HFF-Myc (cell line): Measurements from ENCODE around the gene GLT8D1.
"Not testable (repeated sequence)": the region's sequence is repeated elsewhere in the genome, so short reads cannot be mapped to it uniquely, and the experiment has no call there.

ENCODE experiments used
- DNase-seq: peaks from one replicate; pipeline ENCODE4 v3.0.0-alpha.2; 2011; ENCODE audit warnings: low read depth; ENCODE audit errors: extremely low read depth
- H3K4me3 ChIP-seq: replicated peaks from 2 replicates; pipeline ENCODE4 v1.5.1; 2011; ENCODE audit warnings: low read depth, mild to moderate bottlenecking, control low read depth, low read length
- TF ChIP-seq, protein P1 (sequence below): IDR thresholded peaks from 2 replicates; pipeline ENCODE4 v1.5.1; 2012; ENCODE audit warnings: mild to moderate bottlenecking, low read depth, low read length, control low read depth; ENCODE audit errors: missing control alignments

GLT8D1 gene

GRCh38 chr3:52739730-52740129, 34.1 kb upstream of the GLT8D1 start:
- DNase-seq, result no peak
- TF ChIP-seq, protein P1, sequence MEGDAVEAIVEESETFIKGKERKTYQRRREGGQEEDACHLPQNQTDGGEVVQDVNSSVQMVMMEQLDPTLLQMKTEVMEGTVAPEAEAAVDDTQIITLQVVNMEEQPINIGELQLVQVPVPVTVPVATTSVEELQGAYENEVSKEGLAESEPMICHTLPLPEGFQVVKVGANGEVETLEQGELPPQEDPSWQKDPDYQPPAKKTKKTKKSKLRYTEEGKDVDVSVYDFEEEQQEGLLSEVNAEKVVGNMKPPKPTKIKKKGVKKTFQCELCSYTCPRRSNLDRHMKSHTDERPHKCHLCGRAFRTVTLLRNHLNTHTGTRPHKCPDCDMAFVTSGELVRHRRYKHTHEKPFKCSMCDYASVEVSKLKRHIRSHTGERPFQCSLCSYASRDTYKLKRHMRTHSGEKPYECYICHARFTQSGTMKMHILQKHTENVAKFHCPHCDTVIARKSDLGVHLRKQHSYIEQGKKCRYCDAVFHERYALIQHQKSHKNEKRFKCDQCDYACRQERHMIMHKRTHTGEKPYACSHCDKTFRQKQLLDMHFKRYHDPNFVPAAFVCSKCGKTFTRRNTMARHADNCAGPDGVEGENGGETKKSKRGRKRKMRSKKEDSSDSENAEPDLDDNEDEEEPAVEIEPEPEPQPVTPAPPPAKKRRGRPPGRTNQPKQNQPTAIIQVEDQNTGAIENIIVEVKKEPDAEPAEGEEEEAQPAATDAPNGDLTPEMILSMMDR, result no peak
- no peak overlapping the region for H3K4me3 ChIP-seq

GRCh38 chr3:52733256-52733891, 27.8 kb upstream of the GLT8D1 start:
- H3K4me3 ChIP-seq, result no peak overlapping the region
- TF ChIP-seq, protein P1, result no peak
- no peak for DNase-seq

DNA sequence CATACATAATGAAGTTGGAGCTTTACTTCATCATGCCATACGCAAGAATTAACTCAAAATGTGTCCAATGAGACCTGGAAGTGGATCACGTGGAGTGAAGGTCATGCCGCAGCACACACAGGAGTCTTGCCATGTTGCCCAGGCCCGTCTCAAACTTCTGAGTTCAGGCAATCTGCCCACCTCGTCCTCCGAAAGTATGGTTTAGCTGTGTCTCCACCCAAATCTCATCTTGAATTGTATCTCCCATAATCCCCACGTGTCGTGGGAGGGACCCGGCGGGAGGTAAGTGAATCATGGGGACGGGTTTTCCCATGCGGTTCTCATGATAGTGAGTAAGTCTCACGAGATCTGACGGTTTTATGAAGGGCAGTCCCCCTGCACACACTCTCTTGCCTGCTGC, 26.0 kb upstream of the GLT8D1 start:
- no peak for DNase-seq
- TF ChIP-seq, protein P1, result no peak

DNA sequence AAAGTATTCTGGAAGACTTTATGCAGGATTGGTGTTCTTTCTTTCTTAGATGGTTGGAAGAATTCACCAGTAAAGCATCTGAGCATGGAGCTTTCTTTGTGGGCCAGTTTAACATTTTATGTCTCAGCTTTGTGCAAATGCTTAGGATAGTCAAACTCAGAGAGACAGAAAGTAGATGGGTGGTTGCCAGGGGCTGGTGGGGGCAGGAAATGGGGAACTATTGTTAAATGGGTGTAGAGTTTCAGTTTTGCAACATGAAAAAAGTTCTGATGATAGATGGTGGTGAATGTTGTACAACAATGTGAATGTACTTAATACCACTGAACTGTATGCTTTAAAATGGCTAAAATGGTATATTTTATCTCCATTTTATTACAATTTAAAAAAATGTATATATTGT, 25.1 kb upstream of the GLT8D1 start:
- TF ChIP-seq, protein P1, result no peak
- DNase-seq, result no peak
- no peak overlapping the region for H3K4me3 ChIP-seq

More for the DNA sequence above, 26.0 kb upstream of the GLT8D1 start:
- no peak overlapping the region for H3K4me3 ChIP-seq

GRCh38 chr3:52728753-52729152, 23.2 kb upstream of the GLT8D1 start:
- H3K4me3 ChIP-seq, DNase-seq: not testable (repeated sequence)

- TF ChIP-seq, protein P1, result no peak
- no peak overlapping the region for H3K4me3 ChIP-seq
- no peak for DNase-seq
These were observed 18.9 kb upstream of the GLT8D1 start for GRCh38 chr3:52724511-52724910.

DNA sequence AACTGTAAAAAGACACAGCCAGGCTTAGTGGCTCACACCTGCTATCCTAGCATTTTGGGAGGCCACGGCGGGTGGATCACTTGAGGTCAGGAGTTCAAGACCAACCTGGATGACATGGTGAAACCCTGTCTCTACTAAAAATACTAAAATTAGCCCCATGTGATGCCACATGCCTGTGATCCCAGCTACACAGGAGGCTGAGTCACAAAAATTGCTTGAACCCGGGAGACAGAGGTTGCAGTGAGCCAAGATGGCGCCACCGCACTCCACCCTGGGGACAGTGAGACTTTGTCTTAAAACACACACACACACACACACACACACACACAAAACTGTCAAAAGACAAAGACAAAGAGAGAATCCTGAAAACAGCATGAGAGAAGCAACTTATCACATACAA, 18.3 kb upstream of the GLT8D1 start:
- no peak for DNase-seq
- H3K4me3 ChIP-seq, result no peak overlapping the region
- TF ChIP-seq, protein P1, result no peak
